IMR-90 (cell line): ENCODE measurements around the gene KIF16B. TPM values are rescaled to one million over a fixed set of nuclear protein-coding genes. Genes with fewer than 3 reads are reported as not detected.

ENCODE experiments used
- ATAC-seq: fragments of 200-7000 bp; cut with Tn5 transposase; 2 replicates; pipeline ENCODE4 v1.9.1; 2020; ENCODE audit warnings: low read depth, mild to moderate bottlenecking, moderate library complexity
- BruUV-seq: library from RNA; stranded (reverse); fragments of 400-500 nt; replicated peaks from 2 replicates; lab custom pipeline; 2021; lab: Mats Ljungman, UMichigan
- CTCF ChIA-PET: fragments of 300-600 bp; formaldehyde crosslinking; extraction: SDS; loops from one replicate; lab custom pipeline; 2021; ENCODE audit warnings: antibody characterized with exemption; lab: Yijun Ruan, JAX
- POLR2A ChIA-PET: fragments of 300-600 bp; sonication (Branson Sonifier 250); formaldehyde crosslinking; loops from one replicate; lab custom pipeline; 2022; ENCODE audit warnings: antibody characterized with exemption; ENCODE audit not compliant: unreplicated experiment; lab: Charles Lee
- DNase-seq: peaks from one replicate; pipeline ENCODE4 v3.0.0; 2013
- H2AFZ ChIP-seq: replicated peaks from 2 replicates; pipeline ENCODE3; 2013; ENCODE audit warnings: low read length, mild to moderate bottlenecking; ENCODE audit not compliant: poor library complexity
- H2AK5ac ChIP-seq: 2 replicates; pipeline ENCODE4 v1.6.1; 2013; ENCODE audit warnings: low read depth, low read length, inconsistent platforms
- H2AK9ac ChIP-seq: replicated peaks from 2 replicates; pipeline ENCODE3; 2013; ENCODE audit warnings: mild to moderate bottlenecking, low read depth, low read length, moderate library complexity; ENCODE audit not compliant: poor library complexity
- H2BK120ac ChIP-seq: 2 replicates; pipeline ENCODE4 v1.6.1; 2013; ENCODE audit warnings: low read depth, low read length, inconsistent platforms
- H2BK15ac ChIP-seq: 3 replicates; pipeline ENCODE4 v1.6.1; 2013; ENCODE audit warnings: low read depth, low read length, inconsistent platforms
- H2BK20ac ChIP-seq: 2 replicates; pipeline ENCODE4 v1.6.1; 2013; ENCODE audit warnings: low read depth, mild to moderate bottlenecking, inconsistent platforms, low read length, moderate library complexity
- H2BK5ac ChIP-seq: 2 replicates; pipeline ENCODE4 v1.6.1; 2013; ENCODE audit warnings: mild to moderate bottlenecking, low read depth, low read length, inconsistent platforms; ENCODE audit not compliant: poor library complexity, severe bottlenecking
- H3K14ac ChIP-seq: replicated peaks from 2 replicates; pipeline ENCODE4 v1.6.1; 2013; ENCODE audit warnings: low read depth, low read length, inconsistent platforms
- H3K18ac ChIP-seq: 2 replicates; pipeline ENCODE4 v1.6.1; 2013; ENCODE audit warnings: low read depth, low read length, control low read depth
- H3K23ac ChIP-seq: 2 replicates; pipeline ENCODE4 v1.6.1; 2013; ENCODE audit warnings: low read depth, low read length, inconsistent platforms
- H3K27ac ChIP-seq: 2 replicates; pipeline ENCODE4 v1.5.1; 2013; ENCODE audit warnings: mild to moderate bottlenecking, control low read depth, low read length; ENCODE audit not compliant: insufficient read depth
- H3K27me3 ChIP-seq: 2 replicates; pipeline ENCODE4 v1.6.1; 2013; ENCODE audit warnings: low read length; ENCODE audit not compliant: control insufficient read depth, insufficient read depth
- H3K36me3 ChIP-seq: 2 replicates; pipeline ENCODE4 v1.6.1; 2013; ENCODE audit warnings: low read length, mixed read lengths; ENCODE audit not compliant: control insufficient read depth, insufficient read depth
- H3K4ac ChIP-seq: 2 replicates; pipeline ENCODE4 v1.6.1; 2013; ENCODE audit warnings: low read depth, low read length, inconsistent platforms
- H3K4me1 ChIP-seq: 2 replicates; pipeline ENCODE4 v1.6.1; 2013; ENCODE audit warnings: low read length, mixed read lengths; ENCODE audit not compliant: control insufficient read depth, insufficient read depth
- H3K4me2 ChIP-seq: 2 replicates; pipeline ENCODE4 v1.6.1; 2013; ENCODE audit warnings: low read depth, mild to moderate bottlenecking, control low read depth, low read length, moderate library complexity
- H3K4me3 ChIP-seq: 2 replicates; pipeline ENCODE4 v1.5.1; 2013; ENCODE audit warnings: low read depth, mild to moderate bottlenecking, control low read depth, low read length, moderate library complexity; ENCODE audit not compliant: insufficient read depth
- H3K56ac ChIP-seq: 2 replicates; pipeline ENCODE4 v1.6.1; 2013; ENCODE audit warnings: low read length, inconsistent platforms; ENCODE audit not compliant: insufficient read depth; ENCODE audit errors: extremely low read depth
- H3K79me1 ChIP-seq, 2 experiments: 2 replicates each; pipeline ENCODE4 v1.6.1; 2013; ENCODE audit warnings: low read length in 2 of 2, inconsistent platforms in 1 of 2, low read depth in 1 of 2
- H3K9ac ChIP-seq: 2 replicates; pipeline ENCODE4 v1.6.1; 2013; ENCODE audit warnings: low read depth, low read length, control low read depth
- H3K9me1 ChIP-seq: 2 replicates; pipeline ENCODE4 v1.6.1; 2013; ENCODE audit warnings: low read length, inconsistent platforms; ENCODE audit not compliant: insufficient read depth
- H3K9me3 ChIP-seq: 2 replicates; pipeline ENCODE4 v1.6.1; 2013; ENCODE audit warnings: low read length; ENCODE audit not compliant: control insufficient read depth, insufficient read depth
- H4K20me1 ChIP-seq: 2 replicates; pipeline ENCODE4 v1.6.1; 2013; ENCODE audit warnings: low read length, inconsistent platforms; ENCODE audit not compliant: insufficient read depth
- H4K5ac ChIP-seq: 2 replicates; pipeline ENCODE4 v1.6.1; 2013; ENCODE audit warnings: mild to moderate bottlenecking, low read depth, low read length, control low read depth
- H4K8ac ChIP-seq, 2 experiments: 2 replicates each; pipeline ENCODE4 v1.6.1; 2013; ENCODE audit warnings: low read depth in 2 of 2, low read length in 2 of 2, control low read depth in 1 of 2, inconsistent platforms in 1 of 2
- H4K91ac ChIP-seq: 2 replicates; pipeline ENCODE4 v1.6.1; 2013; ENCODE audit warnings: low read depth, low read length, inconsistent platforms; ENCODE audit not compliant: insufficient read depth
- BHLHE40 ChIP-seq: fragments of 150-350 bp; IDR thresholded peaks from 2 replicates; pipeline ENCODE4 v1.6.1; 2016; ENCODE audit warnings: mild to moderate bottlenecking, low read depth, low read length
- CEBPB ChIP-seq: IDR thresholded peaks from 2 replicates; pipeline ENCODE4 v1.6.1; 2012; ENCODE audit warnings: low read depth, low read length, improper control_type of control experiment
- CHD1 ChIP-seq: IDR thresholded peaks from 2 replicates; pipeline ENCODE4 v1.6.1; 2012; ENCODE audit warnings: low read depth, low read length, improper control_type of control experiment
- FOS ChIP-seq: fragments of 150-350 bp; IDR thresholded peaks from 2 replicates; pipeline ENCODE4 v1.6.1; 2016; ENCODE audit warnings: low read depth, low read length
- MAFK ChIP-seq: IDR thresholded peaks from 2 replicates; pipeline ENCODE4 v1.6.1; 2012; ENCODE audit warnings: low read depth, low read length, improper control_type of control experiment
- MAZ ChIP-seq: IDR thresholded peaks from 2 replicates; pipeline ENCODE4 v1.6.1; 2012; ENCODE audit warnings: low read depth, mild to moderate bottlenecking, low read length, improper control_type of control experiment, moderate library complexity, borderline replicate concordance
- MXI1 ChIP-seq: IDR thresholded peaks from 2 replicates; pipeline ENCODE4 v1.6.1; 2012; ENCODE audit warnings: low read depth, mild to moderate bottlenecking, low read length, moderate library complexity, borderline replicate concordance
- NFE2L2 ChIP-seq: fragments of 150-350 bp; IDR thresholded peaks from 2 replicates; pipeline ENCODE4 v1.6.1; 2016; ENCODE audit warnings: low read depth, mild to moderate bottlenecking, low read length
- POLR2A ChIP-seq: IDR thresholded peaks from 2 replicates; pipeline ENCODE4 v1.6.1; 2012; ENCODE audit warnings: mild to moderate bottlenecking, low read depth, low read length
- RAD21 ChIP-seq: IDR thresholded peaks from 2 replicates; pipeline ENCODE4 v1.6.1; 2012; ENCODE audit warnings: low read length, improper control_type of control experiment
- RCOR1 ChIP-seq: IDR thresholded peaks from 2 replicates; pipeline ENCODE4 v1.6.1; 2012; ENCODE audit warnings: mild to moderate bottlenecking, low read length, improper control_type of control experiment; ENCODE audit not compliant: insufficient replicate concordance
- RFX5 ChIP-seq: IDR thresholded peaks from 2 replicates; pipeline ENCODE4 v1.8.0; 2012; ENCODE audit warnings: low read depth, mild to moderate bottlenecking, low read length, moderate library complexity
- SMC3 ChIP-seq: fragments of 150-350 bp; IDR thresholded peaks from 2 replicates; pipeline ENCODE4 v1.6.1; 2016; ENCODE audit warnings: low read depth, mild to moderate bottlenecking, antibody characterized with exemption, low read length, moderate library complexity
- WGBS, 2 experiments: methylation state at CpG; one replicate each; pipeline versions ENCODE4 v1.1.5 to v1.1.7; 2013; ENCODE audit warnings: missing lambda C conversion rate in 2 of 2; ENCODE audit not compliant: insufficient read length in 1 of 2; ENCODE audit errors: extremely low coverage in 2 of 2; 5-methylcytosine and 5-hydroxymethylcytosine counted together
- dilution Hi-C: fragments of 300-500 bp; cut with HindIII; formaldehyde crosslinking; loops from one replicate; pipeline ENCODE4 v1.14.3; 2018; ENCODE audit warnings: low sequenced_read_pairs; ENCODE audit not compliant: unreplicated experiment
- in situ Hi-C: fragments of 300-500 bp; cut with MboI; formaldehyde crosslinking; loops from 3 replicates; pipeline ENCODE4 v1.14.3; 2019; ENCODE audit warnings: low sequenced_read_pairs, inconsistent platforms, mixed read lengths
- intact Hi-C: fragments of 100-400 bp; cut with micrococcal nuclease; formaldehyde crosslinking; loops from 2 replicates; pipeline ENCODE4 v1.10.0; 2022
- polyA plus RNA-seq, 3 experiments: library from polyadenylated mRNA; depleted of rRNA; stranded (reverse); fragments of >200 nt; gene quantifications; 2 replicates each; pipeline ENCODE4 v1.2.3, GENCODE V29; 2012; ENCODE audit warnings: low replicate concordance in 1 of 3
- total RNA-seq: library from RNA; depleted of rRNA; stranded (reverse); fragments of >200 nt; gene quantifications from 2 replicates; pipeline ENCODE4 v1.2.3, GENCODE V29; 2012
- TF ChIP-seq, protein P1 (sequence below): fragments of 150-350 bp; IDR thresholded peaks from 2 replicates; pipeline ENCODE4 v1.6.1; 2016; ENCODE audit warnings: low read depth, mild to moderate bottlenecking, low read length, moderate library complexity, borderline replicate concordance
- TF ChIP-seq, protein P2 (sequence below): conservative IDR thresholded peaks from 2 replicates; pipeline ENCODE4 v1.5.1; 2012; ENCODE audit warnings: mild to moderate bottlenecking, low read depth, low read length, improper control_type of control experiment
- TF ChIP-seq, protein P3 (sequence below): fragments of 150-350 bp; IDR thresholded peaks from 2 replicates; pipeline ENCODE4 v1.6.1; 2017; ENCODE audit warnings: mild to moderate bottlenecking, antibody characterized with exemption, low read length, low read depth

Gene KIF16B
- total and polyA plus RNA-seq, 2 of the 4 experiments (the other 2 are of a cell fraction), result 4.7 to 10.0 TPM

DNA sequence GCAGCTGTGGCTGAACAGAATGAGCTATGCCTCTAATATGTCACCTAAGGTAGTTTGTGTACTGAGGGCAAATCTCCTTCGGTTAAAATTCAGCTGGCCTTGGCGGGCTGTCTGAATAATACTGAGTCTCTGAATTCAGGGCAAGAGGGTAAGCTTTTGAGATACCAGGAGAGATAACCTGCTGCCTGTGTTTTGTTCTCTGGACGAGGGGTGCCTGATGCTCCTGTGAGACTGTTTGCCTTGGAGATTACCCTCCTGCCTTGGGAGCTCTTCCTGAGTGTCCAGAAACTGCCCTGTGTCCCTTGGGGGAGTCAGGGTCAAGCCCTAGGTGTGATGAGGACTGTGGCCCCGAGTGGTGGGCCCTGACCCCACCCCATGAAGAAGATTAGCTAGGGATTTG, 282.9 kb downstream of the KIF16B start:
- DNase-seq (no peak), ATAC-seq (no peak)
- Histone ChIP-seq H2BK5ac (no peak overlapping the region), H2AK5ac (no peak overlapping the region), H2AFZ (no peak overlapping the region), H2BK20ac (no peak overlapping the region), H3K9me1 (no peaks in the 10 kb centered on the region; the same call in 1 of the 2 replicates), H3K27me3 (no peaks in the 10 kb centered on the region), H3K18ac (no peak overlapping the region), H3K9me3 (no peaks in the 10 kb centered on the region), H4K5ac (no peak overlapping the region), H3K79me1 (no peaks in the 10 kb centered on the region), H3K36me3 (no peaks in the 10 kb centered on the region), H2BK120ac (no peak overlapping the region), H4K20me1 (no peaks in the 10 kb centered on the region), H3K9ac (no peak overlapping the region), H4K8ac (no peak overlapping the region), H3K56ac (no peak overlapping the region), H3K23ac (no peak overlapping the region), H3K14ac (no peak overlapping the region), H4K91ac (no peak overlapping the region), H2BK15ac (no peak overlapping the region), H3K4me1 (peaks cover 4% of the 10 kb centered on the region; the same call in 1 of the 2 replicates), H2AK9ac (no peak overlapping the region), H3K27ac (no peak overlapping the region), H3K4me2 (no peak overlapping the region), H3K4me3 (no peak overlapping the region), H3K4ac (no peak overlapping the region)
- intact Hi-C loops, result no loop called here
- WGBS, 2 experiments, result 88% methylated on average over 2 of the region's 4 CpGs; no CpG with 5 or more reads in 1 of the 2 experiments
- ChIA-PET POLR2A (no interaction called here), CTCF (no interaction called here)
- dilution Hi-C loops, result no loop called here
- in situ Hi-C loops, result no loop called here
- no peak for TF ChIP-seq MXI1
- no peak for TF ChIP-seq CHD1
- TF ChIP-seq BHLHE40, result no peak
- no peak for TF ChIP-seq NFE2L2
- no peak for TF ChIP-seq RCOR1
- TF ChIP-seq POLR2A, result no peak
- TF ChIP-seq, protein P1, sequence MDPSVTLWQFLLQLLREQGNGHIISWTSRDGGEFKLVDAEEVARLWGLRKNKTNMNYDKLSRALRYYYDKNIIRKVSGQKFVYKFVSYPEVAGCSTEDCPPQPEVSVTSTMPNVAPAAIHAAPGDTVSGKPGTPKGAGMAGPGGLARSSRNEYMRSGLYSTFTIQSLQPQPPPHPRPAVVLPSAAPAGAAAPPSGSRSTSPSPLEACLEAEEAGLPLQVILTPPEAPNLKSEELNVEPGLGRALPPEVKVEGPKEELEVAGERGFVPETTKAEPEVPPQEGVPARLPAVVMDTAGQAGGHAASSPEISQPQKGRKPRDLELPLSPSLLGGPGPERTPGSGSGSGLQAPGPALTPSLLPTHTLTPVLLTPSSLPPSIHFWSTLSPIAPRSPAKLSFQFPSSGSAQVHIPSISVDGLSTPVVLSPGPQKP, result no peak
- TF ChIP-seq CEBPB, result no peak
- TF ChIP-seq RFX5, result no peak
- TF ChIP-seq RAD21, result no peak
- TF ChIP-seq FOS, result no peak
- TF ChIP-seq SMC3, result no peak
- TF ChIP-seq MAFK, result no peak
- TF ChIP-seq MAZ, result no peak
- TF ChIP-seq, protein P2, sequence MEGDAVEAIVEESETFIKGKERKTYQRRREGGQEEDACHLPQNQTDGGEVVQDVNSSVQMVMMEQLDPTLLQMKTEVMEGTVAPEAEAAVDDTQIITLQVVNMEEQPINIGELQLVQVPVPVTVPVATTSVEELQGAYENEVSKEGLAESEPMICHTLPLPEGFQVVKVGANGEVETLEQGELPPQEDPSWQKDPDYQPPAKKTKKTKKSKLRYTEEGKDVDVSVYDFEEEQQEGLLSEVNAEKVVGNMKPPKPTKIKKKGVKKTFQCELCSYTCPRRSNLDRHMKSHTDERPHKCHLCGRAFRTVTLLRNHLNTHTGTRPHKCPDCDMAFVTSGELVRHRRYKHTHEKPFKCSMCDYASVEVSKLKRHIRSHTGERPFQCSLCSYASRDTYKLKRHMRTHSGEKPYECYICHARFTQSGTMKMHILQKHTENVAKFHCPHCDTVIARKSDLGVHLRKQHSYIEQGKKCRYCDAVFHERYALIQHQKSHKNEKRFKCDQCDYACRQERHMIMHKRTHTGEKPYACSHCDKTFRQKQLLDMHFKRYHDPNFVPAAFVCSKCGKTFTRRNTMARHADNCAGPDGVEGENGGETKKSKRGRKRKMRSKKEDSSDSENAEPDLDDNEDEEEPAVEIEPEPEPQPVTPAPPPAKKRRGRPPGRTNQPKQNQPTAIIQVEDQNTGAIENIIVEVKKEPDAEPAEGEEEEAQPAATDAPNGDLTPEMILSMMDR, result no peak
- TF ChIP-seq, protein P3, sequence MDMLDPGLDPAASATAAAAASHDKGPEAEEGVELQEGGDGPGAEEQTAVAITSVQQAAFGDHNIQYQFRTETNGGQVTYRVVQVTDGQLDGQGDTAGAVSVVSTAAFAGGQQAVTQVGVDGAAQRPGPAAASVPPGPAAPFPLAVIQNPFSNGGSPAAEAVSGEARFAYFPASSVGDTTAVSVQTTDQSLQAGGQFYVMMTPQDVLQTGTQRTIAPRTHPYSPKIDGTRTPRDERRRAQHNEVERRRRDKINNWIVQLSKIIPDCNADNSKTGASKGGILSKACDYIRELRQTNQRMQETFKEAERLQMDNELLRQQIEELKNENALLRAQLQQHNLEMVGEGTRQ, result no peak
- no TSS peak for BruUV-seq
